SK-N-MC (cell line): ENCODE measurements around the gene TMEM236.
A peak's percentile ranks its signal among the peaks of the same experiment; 100 is the strongest.

Source experiments
- DNase-seq: peaks from one replicate; pipeline ENCODE4 v3.0.0-alpha.2; 2011; ENCODE audit warnings: low read depth, low spot score
- H3K27ac ChIP-seq: fragments of 200-600 bp; sonication (generic); 2 replicates; pipeline ENCODE4 v1.5.1; 2016; ENCODE audit warnings: mixed run types
- H3K36me3 ChIP-seq: fragments of 200-600 bp; sonication (generic); 2 replicates; pipeline ENCODE4 v1.6.1; 2017; ENCODE audit warnings: antibody characterized with exemption, low read length, mixed read lengths; ENCODE audit not compliant: insufficient read depth
- H3K4me3 ChIP-seq: fragments of 200-600 bp; sonication (generic); 2 replicates; pipeline ENCODE4 v1.5.1; 2016
- H3K9ac ChIP-seq: fragments of 200-600 bp; sonication (generic); 2 replicates; pipeline ENCODE4 v1.8.0; 2017; ENCODE audit warnings: mixed run types, mixed read lengths; ENCODE audit not compliant: insufficient read length
- H3K9me3 ChIP-seq: fragments of 200-600 bp; sonication (generic); 2 replicates; pipeline ENCODE4 v1.6.1; 2017; ENCODE audit warnings: low read depth, mild to moderate bottlenecking, antibody characterized with exemption, low read length, moderate library complexity, mixed read lengths
- EZH2 ChIP-seq: fragments of 200-600 bp; sonication (generic); IDR thresholded peaks from one replicate; pipeline ENCODE4 v1.6.1; 2017; ENCODE audit warnings: antibody characterized with exemption
- FOXP2 ChIP-seq: optimal IDR thresholded peaks from 2 replicates; pipeline ENCODE3; 2011; ENCODE audit warnings: mild to moderate bottlenecking, moderate library complexity; ENCODE audit not compliant: insufficient read depth; ENCODE audit errors: extremely low read length, control extremely low read depth
- POLR2AphosphoS5 ChIP-seq: IDR thresholded peaks from 2 replicates; pipeline ENCODE4 v1.6.1; 2012; ENCODE audit warnings: mild to moderate bottlenecking, low read depth, low read length, borderline replicate concordance

The TMEM236 gene

DNA sequence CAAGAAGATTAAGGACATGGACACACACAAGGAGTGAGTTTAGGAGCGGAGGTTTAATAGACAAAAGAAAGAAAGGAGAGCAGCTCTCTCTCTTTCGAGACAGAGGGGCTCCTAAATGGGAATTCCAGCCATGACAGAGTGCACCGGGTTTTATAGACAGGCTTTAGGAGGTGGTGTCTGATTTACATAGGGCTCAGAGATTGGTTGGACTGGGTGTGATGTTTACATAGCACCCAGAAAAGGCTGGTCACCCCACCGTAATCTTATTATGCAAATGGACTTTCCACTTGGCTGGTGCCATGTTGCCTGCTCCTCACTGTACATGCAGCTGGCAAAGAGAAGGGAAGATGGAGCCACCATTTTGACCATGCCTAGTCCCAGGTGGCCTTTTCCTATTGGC lies 28.7 kb downstream of the TMEM236 start:
- H3K9me3 ChIP-seq: no peaks in the 10 kb centered on the region
- DNase-seq: no peak
- H3K27ac ChIP-seq: no peak overlapping the region
- no peak for TF ChIP-seq POLR2AphosphoS5
- H3K4me3 ChIP-seq: no peak overlapping the region
- H3K36me3 ChIP-seq: no peaks in the 10 kb centered on the region
- H3K9ac ChIP-seq: no peak overlapping the region

DNA sequence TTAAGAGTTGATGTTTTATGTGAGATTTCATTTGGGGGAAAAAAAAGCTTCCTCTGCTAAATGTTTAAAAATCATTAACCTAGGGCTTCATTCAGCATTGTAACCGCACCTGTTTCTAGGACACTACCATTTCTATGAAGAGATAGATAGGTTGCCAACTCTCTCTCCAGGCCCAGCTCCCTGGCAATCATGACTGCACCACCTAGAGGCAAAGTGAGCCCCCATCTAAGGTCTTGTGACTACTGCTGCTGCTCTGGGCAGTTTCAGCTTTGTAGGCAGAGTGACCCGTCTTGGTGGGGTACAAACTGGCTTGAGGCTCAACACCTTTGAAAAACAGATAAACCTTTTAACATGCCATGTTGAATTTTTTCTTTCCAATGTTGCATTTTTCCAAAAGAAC lies 29.9 kb downstream of the TMEM236 start:
- DNase-seq: no peak
- TF ChIP-seq POLR2AphosphoS5: no peak
- no peak for TF ChIP-seq EZH2
- TF ChIP-seq FOXP2: no peak
- H3K9ac ChIP-seq: no peak overlapping the region

DNA sequence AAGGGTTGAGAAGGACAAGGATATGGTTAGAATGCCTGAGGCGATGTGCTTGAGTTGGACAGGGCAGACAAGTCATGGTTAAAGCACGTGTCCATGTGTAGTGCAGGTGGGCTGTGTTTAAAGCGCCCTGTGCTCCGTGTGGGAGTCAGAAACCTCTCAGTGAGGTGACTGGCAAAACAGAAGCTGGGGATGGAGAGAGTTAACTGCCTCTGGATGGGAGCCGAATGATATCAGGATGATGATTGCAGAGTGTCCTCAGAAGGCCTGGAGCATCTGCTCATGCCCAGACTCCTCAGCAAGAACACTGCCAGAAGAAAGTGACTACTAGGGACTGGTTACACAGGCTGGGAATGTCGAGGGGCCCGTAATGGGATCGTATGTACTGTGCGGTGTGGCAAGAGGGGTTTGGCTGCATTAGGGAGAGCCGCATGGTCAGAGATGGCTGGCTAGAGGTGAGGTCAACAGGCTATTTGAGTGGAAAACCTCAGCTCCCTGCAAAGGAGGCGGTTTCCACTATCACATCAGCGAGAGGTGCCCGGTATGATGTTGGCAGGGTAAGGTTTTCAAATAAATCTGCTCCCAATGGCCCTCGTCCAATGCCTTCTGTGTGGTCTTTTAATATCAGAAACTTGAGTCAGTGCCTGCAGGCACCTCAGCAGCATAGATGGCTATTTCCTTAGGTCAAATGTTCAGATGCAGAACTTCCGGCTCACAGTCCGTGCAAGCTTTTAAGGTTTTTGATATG lies 31.1 kb downstream of the TMEM236 start:
- Histone ChIP-seq H3K36me3 (no peaks in the 10 kb centered on the region), H3K27ac (no peak overlapping the region), H3K9ac (no peak overlapping the region), H3K4me3 (no peak overlapping the region), H3K9me3 (no peaks in the 10 kb centered on the region)
- DNase-seq: no peak
- TF ChIP-seq POLR2AphosphoS5 (no peak), EZH2 (no peak), FOXP2 (no peak)

More for the DNA sequence above, 29.9 kb downstream of the TMEM236 start:
- Histone ChIP-seq H3K27ac (no peak overlapping the region), H3K36me3 (no peaks in the 10 kb centered on the region), H3K4me3 (no peak overlapping the region), H3K9me3 (no peaks in the 10 kb centered on the region)

DNA sequence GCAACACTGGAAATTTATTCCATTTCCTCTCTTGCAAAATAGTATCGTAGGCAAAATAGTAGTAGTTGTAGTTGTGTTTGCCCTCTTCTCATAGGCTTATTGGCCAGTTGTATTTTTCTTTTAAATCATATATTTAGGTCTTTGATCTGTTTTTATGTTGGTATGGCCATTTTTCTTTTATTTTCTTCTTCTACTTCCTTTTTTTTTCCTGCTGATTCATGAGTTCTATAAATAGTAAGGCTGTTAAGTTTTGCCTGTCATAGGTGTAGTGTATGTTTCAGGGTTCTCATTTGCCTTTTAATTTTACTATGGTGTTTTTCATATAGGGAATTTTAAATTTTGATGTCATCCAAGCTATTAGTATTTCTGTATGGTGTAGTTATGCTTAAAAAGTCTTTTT lies 31.8 kb downstream of the TMEM236 start:
- Histone ChIP-seq H3K9ac (no peak overlapping the region), H3K36me3 (no peaks in the 10 kb centered on the region), H3K9me3 (no peaks in the 10 kb centered on the region), H3K27ac (no peak overlapping the region), H3K4me3 (no peak overlapping the region)
- DNase-seq: no peak
- TF ChIP-seq EZH2 (no peak), FOXP2 (no peak), POLR2AphosphoS5 (no peak)

DNA sequence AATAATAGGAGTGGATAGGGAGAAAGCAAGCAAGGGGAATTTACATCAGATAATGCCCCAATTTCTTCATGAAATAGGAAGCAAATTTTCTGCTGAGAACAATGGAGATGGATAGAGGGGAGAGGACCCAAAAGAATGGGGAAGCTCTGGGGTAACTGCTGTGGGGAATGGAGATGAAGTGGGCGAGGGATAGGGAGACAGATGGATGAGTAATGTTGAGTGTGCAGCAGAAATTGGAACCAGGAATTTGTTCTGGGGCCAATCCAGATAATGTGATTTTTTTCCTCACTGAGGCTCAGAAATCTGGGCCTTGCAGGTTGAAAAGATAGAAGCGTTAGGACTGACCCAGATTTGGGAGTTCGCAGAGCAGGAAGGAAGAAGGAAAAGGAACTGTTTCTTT lies 32.7 kb downstream of the TMEM236 start:
- Histone ChIP-seq H3K27ac (no peak overlapping the region), H3K36me3 (no peaks in the 10 kb centered on the region), H3K9ac (no peak overlapping the region), H3K4me3 (no peak overlapping the region), H3K9me3 (no peaks in the 10 kb centered on the region)
- DNase-seq: no peak
- TF ChIP-seq EZH2 (no peak), FOXP2 (no peak), POLR2AphosphoS5 (no peak)

DNA sequence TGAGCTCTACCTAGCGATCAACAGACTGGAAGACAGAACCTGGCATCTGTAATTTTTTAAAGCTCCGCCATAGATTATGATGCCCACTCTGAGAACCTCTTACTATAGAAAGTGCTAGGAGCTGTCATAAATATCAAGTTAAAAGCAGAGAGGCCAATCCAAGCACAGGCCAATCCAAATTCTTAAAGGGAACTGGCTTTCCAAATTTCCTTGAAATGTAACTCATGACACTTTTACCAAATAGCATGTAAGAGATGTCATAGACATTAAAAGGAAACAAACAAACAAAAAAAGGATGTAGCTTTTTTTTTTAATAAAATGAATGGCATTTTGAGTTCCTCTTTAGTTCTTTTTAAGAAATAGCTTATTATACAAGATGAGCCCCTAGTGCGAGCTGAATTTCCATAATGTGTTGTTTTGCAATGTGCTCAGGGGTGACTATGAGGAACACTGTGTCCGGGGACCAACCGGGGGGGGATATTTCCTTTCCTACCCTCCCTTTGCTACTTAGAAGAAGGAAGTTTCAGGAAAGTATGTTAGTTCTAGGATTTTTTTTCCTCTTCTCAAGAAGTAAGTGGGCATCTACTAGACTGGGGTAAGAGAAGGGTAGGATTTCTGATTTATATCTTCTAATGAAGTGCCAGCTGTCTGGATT lies 33.4 kb downstream of the TMEM236 start:
- DNase-seq: no peak
- no peaks in the 10 kb centered on the region for H3K36me3 ChIP-seq
- TF ChIP-seq EZH2 (no peak), FOXP2 (no peak), POLR2AphosphoS5 (no peak)
- H3K4me3 ChIP-seq: no peak overlapping the region
- H3K27ac ChIP-seq: no peak overlapping the region
- no peaks in the 10 kb centered on the region for H3K9me3 ChIP-seq
- H3K9ac ChIP-seq: no peak overlapping the region

DNA sequence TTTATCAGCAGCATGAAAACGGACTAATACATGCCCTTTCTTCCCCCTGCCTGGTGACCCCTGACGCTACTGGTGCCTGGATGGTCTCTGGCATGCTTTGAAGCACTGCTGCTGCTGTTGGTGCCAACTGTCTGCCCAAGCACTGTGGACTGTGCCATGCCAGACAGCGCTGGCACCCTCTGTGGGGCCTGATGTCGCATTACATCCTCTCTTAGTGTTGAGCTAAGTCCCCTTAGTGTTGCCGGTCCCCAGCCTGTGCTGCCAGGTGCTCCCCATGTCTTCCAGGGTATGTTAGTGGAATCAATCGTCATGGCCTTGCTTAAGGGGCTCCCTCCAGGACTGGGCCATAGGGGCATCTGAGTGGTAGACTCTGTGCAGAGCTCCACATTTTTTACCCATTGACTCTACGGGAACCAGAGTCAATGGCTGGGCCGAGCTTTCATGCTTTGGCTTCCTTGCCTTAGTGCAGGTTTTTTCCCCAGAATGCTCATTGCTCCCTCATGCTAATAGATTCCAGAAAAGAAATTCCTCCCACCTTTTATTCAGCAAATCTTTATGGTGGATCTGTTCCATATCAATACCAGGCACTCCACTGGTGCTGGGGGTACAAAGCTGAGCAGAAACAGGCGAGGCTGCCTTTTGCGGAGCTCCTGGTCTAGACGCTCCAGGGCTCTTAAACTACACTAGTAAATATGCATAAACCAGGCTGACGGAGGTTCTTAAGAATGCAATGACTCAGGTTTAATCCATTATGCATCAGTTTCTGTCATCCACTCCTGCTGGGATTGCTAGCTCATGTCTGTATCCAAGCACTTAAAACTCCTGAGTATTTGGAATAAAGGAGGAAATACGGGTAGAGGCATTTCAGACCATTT lies 35.3 kb downstream of the TMEM236 start:
- TF ChIP-seq EZH2 (no peak), FOXP2 (no peak), POLR2AphosphoS5 (no peak)
- Histone ChIP-seq H3K9me3 (no peaks in the 10 kb centered on the region), H3K4me3 (peak overlapping the region; percentile 25; the same call in 1 of the 2 replicates), H3K9ac (no peak overlapping the region), H3K27ac (peak overlapping the region; percentile 87), H3K36me3 (no peaks in the 10 kb centered on the region)
- peak; percentile 93 for DNase-seq

DNA sequence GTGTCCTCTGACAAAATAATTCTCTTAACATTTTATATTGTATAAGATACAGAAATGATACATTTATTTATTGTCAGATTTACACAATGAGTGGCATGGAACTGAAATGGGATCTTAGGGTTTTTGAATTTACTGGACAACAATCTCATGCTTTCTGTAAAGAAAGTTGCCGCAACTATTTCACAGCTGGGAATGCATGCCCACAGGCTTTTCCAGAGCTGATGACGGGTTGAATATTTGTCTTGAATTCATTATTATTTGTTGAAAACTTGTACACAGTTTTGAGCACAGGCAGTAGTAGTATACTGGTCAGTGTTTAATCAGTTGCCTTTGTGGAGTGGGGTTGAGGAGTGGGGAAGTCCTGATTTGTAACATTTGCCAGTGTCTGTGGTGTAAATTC lies 36.6 kb downstream of the TMEM236 start:
- Histone ChIP-seq H3K9ac (no peak overlapping the region), H3K27ac (peak overlapping the region; percentile 44; the same call in 1 of the 2 replicates), H3K9me3 (no peaks in the 10 kb centered on the region), H3K4me3 (0 out of 2 replicates have a peak overlapping the region, but pooled peaks have one; percentile 7), H3K36me3 (no peaks in the 10 kb centered on the region)
- no peak for DNase-seq
- TF ChIP-seq FOXP2 (no peak), POLR2AphosphoS5 (no peak), EZH2 (no peak)
